ENCODE data around the gene KIAA1328.

GRCh38 chr18:37238282-37239108 lies 409.6 kb downstream of the KIAA1328 start:
- TF ChIP-seq, protein P1, sequence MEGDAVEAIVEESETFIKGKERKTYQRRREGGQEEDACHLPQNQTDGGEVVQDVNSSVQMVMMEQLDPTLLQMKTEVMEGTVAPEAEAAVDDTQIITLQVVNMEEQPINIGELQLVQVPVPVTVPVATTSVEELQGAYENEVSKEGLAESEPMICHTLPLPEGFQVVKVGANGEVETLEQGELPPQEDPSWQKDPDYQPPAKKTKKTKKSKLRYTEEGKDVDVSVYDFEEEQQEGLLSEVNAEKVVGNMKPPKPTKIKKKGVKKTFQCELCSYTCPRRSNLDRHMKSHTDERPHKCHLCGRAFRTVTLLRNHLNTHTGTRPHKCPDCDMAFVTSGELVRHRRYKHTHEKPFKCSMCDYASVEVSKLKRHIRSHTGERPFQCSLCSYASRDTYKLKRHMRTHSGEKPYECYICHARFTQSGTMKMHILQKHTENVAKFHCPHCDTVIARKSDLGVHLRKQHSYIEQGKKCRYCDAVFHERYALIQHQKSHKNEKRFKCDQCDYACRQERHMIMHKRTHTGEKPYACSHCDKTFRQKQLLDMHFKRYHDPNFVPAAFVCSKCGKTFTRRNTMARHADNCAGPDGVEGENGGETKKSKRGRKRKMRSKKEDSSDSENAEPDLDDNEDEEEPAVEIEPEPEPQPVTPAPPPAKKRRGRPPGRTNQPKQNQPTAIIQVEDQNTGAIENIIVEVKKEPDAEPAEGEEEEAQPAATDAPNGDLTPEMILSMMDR (IDR thresholded peaks at IDR 0.05) = no peak
- TF ChIP-seq POLR2A (IDR thresholded peaks at IDR 0.05) = no peak

Measured in lower leg skin (tissue), 3 donors.